ENCODE results near the gene FKBP4.

The FKBP4 gene

GRCh38 chr12:2813214-2814185 is 18.7 kb downstream of the FKBP4 start:
- peak; percentile 85 for DNase-seq (ENCODE audit: low read depth)

GRCh38 chr12:2819810-2820209 is 25.0 kb downstream of the FKBP4 start:
- DNase-seq (ENCODE audit: low read depth), result no peak

GRCh38 chr12:2820432-2820831 is 25.7 kb downstream of the FKBP4 start:
- no peak for DNase-seq (ENCODE audit: low read depth)

DNA sequence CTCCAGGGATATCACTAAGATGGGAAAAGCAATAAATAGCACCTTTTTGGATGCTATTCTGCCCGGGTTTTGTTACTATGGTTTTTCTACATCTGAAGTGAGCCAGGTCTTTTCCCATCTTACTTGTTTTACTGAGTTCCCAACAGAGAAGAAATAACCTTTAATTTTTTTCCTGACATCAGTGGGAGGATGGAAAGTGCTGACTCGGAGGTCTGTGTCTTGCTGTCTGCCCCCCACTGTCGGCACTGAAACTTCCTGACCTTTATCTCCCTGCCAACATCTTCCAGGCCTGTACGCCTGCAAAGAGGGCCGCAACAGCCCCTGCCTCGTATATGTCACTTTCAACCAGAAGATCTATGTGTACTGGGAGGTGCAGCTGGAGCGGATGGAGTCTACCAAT is 28.7 kb downstream of the FKBP4 start:
- no peak for DNase-seq (ENCODE audit: low read depth)

DNA sequence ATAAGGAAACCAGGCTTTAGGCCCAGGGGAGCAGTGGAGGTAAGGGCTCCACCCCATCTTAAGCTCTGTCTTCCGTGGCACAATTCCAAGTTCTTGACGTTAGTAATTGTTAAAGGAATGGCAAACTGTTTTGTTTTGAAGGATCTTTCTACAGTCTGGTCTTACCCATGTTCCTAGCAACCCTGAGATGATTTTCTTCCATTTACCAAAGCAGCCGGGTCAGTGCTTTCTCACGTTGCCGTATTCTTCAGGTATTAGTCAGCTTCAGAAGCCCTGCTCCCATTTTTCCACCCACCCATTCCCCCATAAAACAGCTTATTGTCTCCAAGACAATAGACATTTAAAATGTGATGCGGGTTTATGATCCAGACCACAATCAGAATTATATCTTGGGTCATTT is 29.8 kb downstream of the FKBP4 start:
- DNase-seq (ENCODE audit: low read depth), result no peak

DNA sequence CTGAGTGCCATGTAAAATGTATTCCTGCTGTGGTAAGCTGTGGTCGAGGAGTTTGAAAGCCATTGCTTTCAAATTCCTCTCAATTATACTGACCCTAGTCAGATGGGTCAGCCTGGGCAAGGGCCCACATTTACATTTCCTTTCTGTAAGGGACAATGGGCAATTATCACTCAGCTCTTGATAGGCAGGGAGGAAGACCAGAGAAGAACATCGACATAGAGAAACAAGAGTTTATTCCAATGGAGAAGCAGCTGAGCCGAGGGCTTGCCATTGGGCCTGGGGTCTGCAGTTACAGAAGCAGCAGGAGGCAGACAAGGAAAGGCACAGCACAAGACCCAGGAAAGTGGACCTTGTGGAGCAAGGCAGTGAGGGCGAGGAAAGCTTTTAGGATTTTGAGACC is 30.4 kb downstream of the FKBP4 start:
- no peak for DNase-seq (ENCODE audit: low read depth)

- DNase-seq (ENCODE audit: low read depth), result no peak
These were observed 31.3 kb downstream of the FKBP4 start for GRCh38 chr12:2826036-2826435.

DNA sequence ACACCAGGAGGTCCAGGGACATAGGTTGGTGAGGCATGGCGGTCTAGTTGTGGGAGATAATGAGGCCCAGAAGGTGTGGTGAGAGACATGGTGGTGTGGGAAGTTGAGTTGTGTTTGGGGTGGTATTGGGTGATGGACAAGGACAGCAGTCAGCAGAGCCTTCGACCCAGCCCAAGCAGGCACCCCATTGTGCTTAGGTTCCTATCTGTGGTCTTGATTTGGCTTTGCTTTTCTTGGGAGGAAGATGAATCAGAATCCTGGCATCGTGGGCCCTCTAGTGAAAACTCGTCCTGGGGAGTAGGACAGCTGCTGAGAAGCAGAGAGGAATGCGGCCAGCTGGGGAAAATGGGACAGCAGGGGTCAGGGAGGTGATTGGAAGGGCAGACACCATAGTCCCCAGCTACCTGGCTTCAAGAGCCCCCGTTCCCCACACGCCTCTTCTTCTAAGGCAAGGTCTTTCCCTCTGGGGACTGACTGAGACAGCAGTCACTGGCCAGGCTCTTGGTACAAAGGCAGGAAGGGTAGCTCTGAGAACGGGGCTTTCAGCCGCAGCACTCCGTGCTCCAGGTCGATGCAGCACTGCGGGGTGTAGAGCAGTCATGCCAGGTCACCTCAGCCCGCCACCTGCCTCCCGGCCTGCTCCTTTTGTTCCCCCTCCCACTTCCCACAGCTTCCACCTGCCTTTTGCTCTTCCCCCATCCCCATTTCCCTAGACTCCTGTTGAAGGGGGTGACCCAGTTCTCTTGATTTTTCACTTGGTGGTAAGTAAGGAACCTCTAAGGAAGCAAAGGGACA is 32.1 kb downstream of the FKBP4 start:
- no peak for DNase-seq (ENCODE audit: low read depth)

DNA sequence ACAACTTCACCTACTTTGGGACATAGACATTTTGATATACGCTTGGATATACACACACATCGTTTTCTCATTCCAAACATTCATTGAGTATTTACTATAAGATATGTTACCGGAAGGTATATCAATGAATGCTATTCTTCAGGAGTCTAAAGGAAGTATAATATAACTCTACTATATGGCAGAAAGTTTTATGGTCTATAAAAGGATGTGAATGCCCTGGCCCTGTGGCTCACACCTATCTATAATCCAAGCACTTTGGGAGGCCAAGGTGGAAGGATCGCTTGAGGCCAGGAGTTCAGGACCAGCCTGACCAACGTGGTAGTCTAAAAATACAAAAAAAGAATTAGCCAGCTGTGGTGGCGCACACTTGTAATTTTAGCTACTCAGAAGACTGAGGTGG is 34.5 kb downstream of the FKBP4 start:
- no peak for DNase-seq (ENCODE audit: low read depth)

- DNase-seq (ENCODE audit: low read depth), result no peak
These were observed 37.9 kb downstream of the FKBP4 start for GRCh38 chr12:2832550-2833127.

GRCh38 chr12:2833327-2833726 is 38.6 kb downstream of the FKBP4 start:
- DNase-seq (ENCODE audit: low read depth), result no peak

DNA sequence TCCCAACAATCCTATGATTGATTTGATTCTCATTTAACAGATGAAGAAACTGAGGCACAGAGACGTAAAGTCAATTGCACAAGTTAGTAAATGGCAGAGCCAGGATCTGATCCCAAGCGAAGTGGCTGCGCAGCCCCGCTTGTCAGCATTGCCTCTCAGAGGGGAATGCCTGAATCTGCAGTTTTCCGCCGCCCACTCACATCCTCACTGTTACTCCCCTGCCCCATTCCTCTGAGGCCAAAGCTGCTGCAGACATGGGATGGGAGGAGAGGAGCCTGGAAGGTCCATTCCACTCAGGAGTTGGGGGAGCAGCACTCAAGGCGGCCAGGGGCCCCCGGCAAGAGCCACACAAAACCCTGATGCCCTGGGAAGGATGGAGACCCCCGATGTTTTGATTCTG is 39.0 kb downstream of the FKBP4 start:
- no peak for DNase-seq (ENCODE audit: low read depth)

DNA sequence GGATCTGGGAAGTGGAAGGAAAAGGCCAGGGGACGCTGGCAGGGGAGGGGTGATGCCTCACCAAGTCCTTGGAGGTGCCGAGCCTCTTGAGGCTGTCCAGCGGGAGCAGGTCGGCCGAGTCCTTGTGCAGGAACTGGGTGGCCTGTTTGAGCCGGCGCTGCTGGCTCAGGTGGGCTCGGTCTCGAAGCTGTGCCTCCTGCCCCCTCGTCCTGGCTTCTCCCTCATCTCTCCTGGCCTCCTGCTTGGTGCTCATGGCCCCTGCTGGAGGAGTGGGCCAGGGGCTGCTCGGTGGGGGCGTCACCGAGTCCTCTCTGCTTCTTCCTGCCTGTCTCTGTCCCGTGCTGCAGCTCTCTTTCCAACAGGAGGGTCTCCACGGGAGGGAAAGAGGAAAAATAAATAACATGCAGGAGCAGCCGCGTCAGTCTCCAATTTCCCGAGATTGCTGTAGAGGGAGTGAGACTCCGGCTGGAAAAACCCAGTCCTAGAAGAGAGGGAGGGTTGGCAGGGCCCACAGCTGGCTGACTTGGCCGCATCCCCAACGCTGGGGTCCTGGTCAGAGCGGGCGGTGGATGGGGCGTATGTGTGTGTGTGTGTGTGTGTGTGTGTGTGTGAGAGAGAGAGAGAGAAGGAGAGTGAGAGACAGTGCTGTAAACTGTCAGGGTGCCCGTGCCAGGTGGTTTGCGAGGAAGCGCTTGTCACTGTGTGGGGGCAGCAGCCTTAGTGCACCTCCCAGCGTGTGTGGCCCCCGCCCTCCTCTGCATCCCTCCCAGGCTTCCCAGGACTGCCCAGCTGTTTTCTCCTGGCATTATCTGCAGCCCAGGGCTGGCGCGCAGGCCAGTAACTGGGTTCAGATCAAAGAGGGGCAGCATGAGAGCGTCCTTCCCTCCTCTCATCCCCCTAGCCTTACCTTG is 40.1 kb downstream of the FKBP4 start, which contains the start of gene NRIP2:
NRIP2 (minus strand) TSS at position 455 of the 911 bp plus-strand sequence; CDS start at position 403, 52 bp downstream.
- peak; percentile 25 for DNase-seq (ENCODE audit: low read depth)

DNA sequence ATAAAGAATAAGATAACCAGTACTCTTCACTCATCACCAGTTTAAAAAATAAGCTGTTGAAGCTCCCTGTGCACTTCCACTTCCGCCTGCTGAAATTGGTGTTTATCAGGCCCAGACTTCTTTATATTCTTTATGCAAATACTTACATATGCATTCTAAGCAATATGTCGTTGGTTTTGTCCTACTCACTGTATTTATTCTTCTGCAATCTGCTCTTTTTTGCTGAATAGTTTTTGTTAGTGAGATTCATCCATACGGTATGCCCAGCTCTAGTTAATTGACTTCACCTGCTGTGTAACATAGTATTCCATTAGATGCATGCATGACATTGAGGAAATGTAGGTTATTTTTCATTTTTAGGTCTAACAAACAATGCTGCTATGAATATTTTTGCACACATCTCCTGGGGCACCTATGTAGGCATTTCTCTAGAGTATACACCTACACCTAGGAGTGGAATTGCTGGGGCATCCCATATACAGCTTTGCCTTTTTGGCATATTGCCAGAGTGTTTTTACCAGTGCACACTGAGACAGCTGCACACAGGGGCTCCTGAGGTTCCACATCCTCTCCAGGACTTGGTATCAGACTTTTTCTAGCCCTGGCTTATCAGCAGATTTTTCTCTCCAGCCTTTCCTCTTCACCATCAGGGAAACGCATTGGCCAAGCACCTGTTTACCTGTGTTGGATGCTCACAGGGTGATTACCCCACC is 41.1 kb downstream of the FKBP4 start:
- no peak for DNase-seq (ENCODE audit: low read depth)

DNA sequence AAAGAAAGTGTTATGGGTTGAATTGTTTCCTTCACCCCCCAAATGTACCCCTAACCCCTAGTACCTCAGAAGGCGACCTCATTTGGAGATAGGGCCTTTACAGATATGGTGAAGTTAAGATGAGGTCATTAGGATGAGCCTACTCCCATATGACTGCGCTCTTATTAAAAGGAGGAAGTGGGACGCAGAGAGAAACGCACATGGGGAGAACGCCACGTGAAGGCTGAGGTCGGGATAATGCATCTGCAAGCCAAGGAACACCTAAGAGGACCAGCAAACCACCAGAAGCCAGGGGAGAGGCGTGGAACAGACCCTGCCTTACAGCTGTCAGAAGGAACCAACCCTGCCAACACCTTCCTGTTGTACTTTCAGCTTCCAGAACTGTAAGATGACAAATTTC is 41.8 kb downstream of the FKBP4 start:
- no peak for DNase-seq (ENCODE audit: low read depth)

DNA sequence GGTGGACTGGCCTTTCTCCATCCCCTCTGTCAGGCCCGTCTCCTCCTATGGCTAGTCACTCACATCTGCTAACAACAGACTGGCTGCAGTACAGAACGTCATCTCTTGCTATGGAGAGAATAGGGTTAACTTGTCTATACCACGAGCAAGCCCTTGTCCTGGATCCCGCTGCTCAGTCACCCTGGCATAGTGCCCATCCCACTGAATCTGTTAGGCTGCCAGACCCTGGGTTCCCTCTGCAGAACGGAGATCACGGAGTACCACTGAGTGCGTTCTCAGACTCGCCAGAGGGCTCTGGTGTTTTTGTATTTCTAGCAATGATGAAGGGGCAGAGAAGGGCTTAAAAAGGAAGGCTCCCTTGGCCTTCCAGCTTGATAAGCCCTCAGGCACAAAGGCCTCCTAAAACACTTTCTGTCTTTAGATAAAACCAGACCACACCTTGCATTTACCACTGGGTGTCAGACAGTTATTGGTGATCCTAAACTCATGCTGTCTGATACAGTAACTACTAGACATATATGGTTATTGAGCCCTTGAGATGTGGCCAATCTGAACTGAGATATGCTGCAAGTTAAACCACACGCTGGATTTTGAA is 46.4 kb downstream of the FKBP4 start:
- no peak for DNase-seq (ENCODE audit: low read depth)

GRCh38 chr12:2842948-2843347 is 48.2 kb downstream of the FKBP4 start:
- DNase-seq (ENCODE audit: low read depth), result no peak

DNA sequence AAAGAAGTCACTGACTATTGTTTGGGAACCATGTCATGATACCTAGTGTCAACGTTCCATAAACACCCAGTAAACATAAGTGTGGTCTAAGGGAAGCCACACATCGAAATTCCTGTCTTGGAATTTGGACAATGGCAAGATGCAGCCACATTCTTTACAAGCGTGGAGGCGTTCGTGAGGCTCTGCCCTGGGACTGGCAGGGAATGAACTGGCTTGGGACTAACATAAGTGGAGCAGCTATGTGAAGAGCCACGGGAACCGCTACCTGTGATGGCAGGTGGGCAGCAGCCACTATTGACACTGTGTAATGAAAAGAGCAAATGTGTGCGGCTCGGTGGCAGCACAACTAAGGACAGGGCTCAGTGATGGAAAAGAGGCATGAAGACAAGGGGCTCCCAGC is 50.0 kb downstream of the FKBP4 start:
- DNase-seq (ENCODE audit: low read depth), result no peak

- peak; percentile 70 for DNase-seq (ENCODE audit: low read depth)
These were observed 50.5 kb downstream of the FKBP4 start for GRCh38 chr12:2845280-2845679.

- no peak for DNase-seq (ENCODE audit: low read depth)
These were observed 57.2 kb downstream of the FKBP4 start for GRCh38 chr12:2851931-2852330.
